Medulla oblongata (tissue), 1 donor: ENCODE results near the gene PRKCE.
A peak's percentile ranks its signal among the peaks of the same experiment; 100 is the strongest.

Experiments used
- DNase-seq: peaks from one replicate; pipeline ENCODE4 v3.0.0-alpha.2; 2015; ENCODE audit errors: extremely low spot score

The PRKCE gene

GRCh38 chr2:46013726-46014125 lies 362.3 kb downstream of the PRKCE start:
- DNase-seq, result no peak

GRCh38 chr2:46014911-46015654 lies 363.6 kb downstream of the PRKCE start:
- no peak for DNase-seq

- no peak for DNase-seq
Measured at GRCh38 chr2:46015671-46016070, 364.2 kb downstream of the PRKCE start.

GRCh38 chr2:46016091-46016490 lies 364.6 kb downstream of the PRKCE start:
- no peak for DNase-seq

GRCh38 chr2:46018773-46019591 lies 367.5 kb downstream of the PRKCE start:
- no peak for DNase-seq

- no peak for DNase-seq
Measured at GRCh38 chr2:46020416-46020815, 368.9 kb downstream of the PRKCE start.

GRCh38 chr2:46023165-46023854 lies 371.8 kb downstream of the PRKCE start:
- DNase-seq, result no peak

- DNase-seq, result no peak
Measured at GRCh38 chr2:46024146-46024779, 372.8 kb downstream of the PRKCE start.

GRCh38 chr2:46025081-46025480 lies 373.6 kb downstream of the PRKCE start:
- DNase-seq, result no peak

GRCh38 chr2:46025676-46026075 lies 374.2 kb downstream of the PRKCE start:
- no peak for DNase-seq

GRCh38 chr2:46026431-46026830 lies 375.0 kb downstream of the PRKCE start:
- no peak for DNase-seq

GRCh38 chr2:46029332-46029811 lies 377.9 kb downstream of the PRKCE start:
- no peak for DNase-seq

- no peak for DNase-seq
Measured at GRCh38 chr2:46030330-46030729, 378.9 kb downstream of the PRKCE start.

- peak; percentile 42 for DNase-seq
Measured at GRCh38 chr2:46032161-46032813, 380.8 kb downstream of the PRKCE start.

- no peak for DNase-seq
Measured at GRCh38 chr2:46032996-46033395, 381.5 kb downstream of the PRKCE start.

- DNase-seq, result no peak
Measured at GRCh38 chr2:46034535-46034934, 383.1 kb downstream of the PRKCE start.

GRCh38 chr2:46036929-46037328 lies 385.5 kb downstream of the PRKCE start:
- no peak for DNase-seq

- no peak for DNase-seq
Measured at GRCh38 chr2:46039543-46040303, 388.2 kb downstream of the PRKCE start.

- no peak for DNase-seq
Measured at GRCh38 chr2:46040563-46041155, 389.2 kb downstream of the PRKCE start.

- no peak for DNase-seq
Measured at GRCh38 chr2:46041434-46041833, 390.0 kb downstream of the PRKCE start.
